ENCODE results near the gene TANK. TPM values are rescaled to one million over a fixed set of nuclear protein-coding genes. Genes with fewer than 3 reads are reported as not detected.

The TANK gene
- total and polyA plus RNA-seq, 2 of the 8 experiments (the other 6 are each of a cell fraction or from before 2014, with no cell fraction given) = 7.0 to 26.1 TPM

DNA sequence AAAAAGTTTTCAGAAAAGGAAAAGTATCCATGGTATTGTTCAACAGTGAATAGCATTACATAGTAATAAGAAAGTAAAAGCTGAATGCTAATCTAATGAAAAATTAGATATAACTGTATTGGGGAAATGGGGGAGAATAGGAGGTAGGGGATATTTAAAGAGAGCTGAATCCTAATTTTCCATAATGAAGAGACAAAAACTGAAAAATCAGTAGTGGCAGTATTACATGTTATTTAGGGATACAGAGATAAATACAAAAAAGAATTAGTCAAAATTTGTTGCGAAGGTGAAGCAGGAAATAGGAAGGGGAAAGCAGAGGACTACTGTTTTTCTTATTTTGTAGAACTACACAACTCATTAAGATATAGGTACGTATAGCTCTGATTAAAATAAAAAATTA, 9.1 kb downstream of the TANK start (continued):
- TF ChIP-seq FOSL1 (IDR thresholded peaks at IDR 0.05; ENCODE audit: insufficient read depth, low read depth, low read length) = no peak
- TF ChIP-seq, protein P1, sequence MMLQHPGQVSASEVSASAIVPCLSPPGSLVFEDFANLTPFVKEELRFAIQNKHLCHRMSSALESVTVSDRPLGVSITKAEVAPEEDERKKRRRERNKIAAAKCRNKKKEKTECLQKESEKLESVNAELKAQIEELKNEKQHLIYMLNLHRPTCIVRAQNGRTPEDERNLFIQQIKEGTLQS (IDR thresholded peaks at IDR 0.05; ENCODE audit: insufficient read depth, low read depth, low read length) = no peak

Data from H1 (cell line).